ENCODE data around the gene POLR2J.

GRCh38 chr7:102446387-102447156, 32.1 kb downstream of the POLR2J start:
- no peak for TF ChIP-seq CTCF (IDR thresholded peaks at IDR 0.05; ENCODE audit: low read depth, low read length)
- no peak for TF ChIP-seq POLR2A (IDR thresholded peaks at IDR 0.05; ENCODE audit: extremely low read depth, insufficient read length)
- no peak for TF ChIP-seq MAX (IDR thresholded peaks at IDR 0.05; ENCODE audit: low read depth, low read length)

All from NB4 (cell line).